ENCODE measurements around the gene BICD2. TPM values are rescaled to one million over a fixed set of nuclear protein-coding genes. Genes with fewer than 3 reads are reported as not detected.

BICD2 gene
- total and polyA plus RNA-seq, 5 experiments from 2014 or later: 5.9 to 29.1 (median 20.1) TPM

DNA sequence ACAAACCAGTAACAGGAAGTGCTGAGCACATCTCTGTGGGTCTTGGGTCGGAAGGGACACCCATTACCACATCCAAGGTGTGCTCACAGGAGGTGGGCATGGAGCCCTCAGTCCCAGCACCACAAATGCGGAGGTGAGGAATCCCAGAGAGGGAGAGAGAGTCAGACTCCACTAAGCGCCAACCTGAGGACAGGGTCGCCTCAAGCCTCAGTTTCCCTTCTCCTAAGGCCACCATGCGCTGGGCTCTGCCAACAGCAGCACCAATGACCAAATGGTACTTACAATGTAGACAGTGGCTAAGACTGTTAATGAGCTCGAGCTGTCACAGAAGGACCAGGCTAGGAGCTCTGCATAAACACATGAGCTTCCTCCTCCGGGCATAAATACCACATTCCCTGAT, 43.1 kb downstream of the BICD2 start:
- no peak overlapping the region for H3K4me3 Mint-ChIP-seq
- H3K4me1 Mint-ChIP-seq: peaks cover 8 to 39% (median 15%) of the 10 kb centered on the region in 4 donors
- H3K36me3 Mint-ChIP-seq: peaks cover 0 to 67% (median 6%) of the 10 kb centered on the region in 3 donors
- no peak for DNase-seq
- POLR2A ChIA-PET: no interaction called here
- no peak for ATAC-seq
- peak overlapping the region in 8 of 10 donors; percentile 9 to 78 (median 38) for H3K27ac Mint-ChIP-seq
- no peaks in the 10 kb centered on the region for H3K27me3 Mint-ChIP-seq
- no peaks in the 10 kb centered on the region for H3K9me3 Mint-ChIP-seq

DNA sequence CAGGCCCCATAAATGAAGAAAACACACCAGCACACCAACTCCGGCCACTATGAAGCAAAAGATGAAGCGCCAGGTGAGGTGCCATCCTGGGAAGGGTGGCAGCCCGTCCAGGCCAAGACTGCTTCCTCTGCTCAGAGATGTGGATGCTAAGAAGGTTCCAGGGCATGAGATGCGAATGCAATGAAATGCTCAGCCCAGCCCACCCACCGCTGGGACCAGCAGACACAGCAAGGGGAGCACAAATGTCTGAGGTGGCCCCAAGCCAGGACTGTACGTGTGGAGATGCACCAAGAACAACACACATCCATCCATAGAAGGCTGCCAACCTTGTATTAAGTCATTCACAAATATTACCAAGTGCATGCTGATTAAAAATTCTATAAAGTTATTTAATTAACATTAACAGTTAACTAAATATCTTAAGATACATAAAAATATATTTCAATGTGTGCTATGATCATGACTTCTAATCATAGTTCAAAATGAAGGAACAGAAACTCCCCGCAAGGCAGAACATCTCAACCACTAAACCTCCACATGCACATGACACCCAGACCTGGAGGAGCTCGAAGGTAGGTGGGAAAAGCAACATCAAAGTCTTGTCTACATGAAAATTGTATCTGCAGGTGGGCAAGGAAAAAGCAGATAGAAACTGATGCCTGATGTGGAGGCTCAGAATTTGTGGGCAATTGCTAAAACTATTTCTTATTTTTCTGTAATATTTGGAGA, 43.7 kb downstream of the BICD2 start:
- Mint-ChIP-seq H3K27ac (peak overlapping the region in 7 of 10 donors; percentile 8 to 81 (median 42)), H3K27me3 (no peaks in the 10 kb centered on the region), H3K36me3 (peaks cover 0 to 69% (median 6%) of the 10 kb centered on the region in 3 donors), H3K4me1 (peaks cover 8 to 35% (median 15%) of the 10 kb centered on the region in 4 donors), H3K9me3 (no peaks in the 10 kb centered on the region), H3K4me3 (peak overlapping the region in 1 of 10 donors; percentile 17)
- ATAC-seq (no peak), DNase-seq (no peak)
- POLR2A ChIA-PET: no interaction called here

DNA sequence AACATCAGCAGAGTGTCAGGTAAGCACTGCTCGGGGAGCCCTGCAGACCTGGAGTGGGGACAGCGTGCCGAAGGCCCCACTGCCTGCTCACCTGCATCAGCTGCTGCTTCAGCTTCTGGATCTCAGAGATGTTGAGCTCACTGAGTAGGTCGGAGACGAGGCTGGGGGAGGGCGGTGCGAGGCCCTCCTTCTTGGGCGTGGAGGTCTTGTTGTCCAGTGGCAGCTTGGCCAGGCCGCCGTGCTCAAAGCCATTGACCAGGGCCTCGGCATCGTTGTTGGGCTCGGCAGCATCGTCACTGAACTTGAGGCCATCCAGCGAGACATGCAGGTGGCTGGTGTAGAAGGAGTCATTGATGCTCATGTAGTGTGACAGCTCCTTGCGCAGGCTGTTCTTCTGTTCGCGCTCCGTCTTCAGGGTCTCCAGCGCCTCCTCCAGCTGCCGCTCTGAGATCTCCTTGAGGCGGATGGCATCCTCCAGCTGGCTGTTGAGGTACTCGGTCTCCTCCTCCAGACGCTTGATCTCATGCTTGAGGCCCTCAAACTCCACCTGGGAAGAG, 44.3 kb downstream of the BICD2 start:
- Mint-ChIP-seq H3K9me3 (no peaks in the 10 kb centered on the region), H3K27ac (peak overlapping the region in 4 of 10 donors; percentile 24 to 51 (median 41)), H3K4me1 (peaks cover 8 to 30% (median 11%) of the 10 kb centered on the region in 4 donors), H3K36me3 (peaks cover 0 to 69% (median 7%) of the 10 kb centered on the region in 3 donors), H3K4me3 (peak overlapping the region in 1 of 10 donors; percentile 17), H3K27me3 (no peaks in the 10 kb centered on the region)
- POLR2A ChIA-PET: no interaction called here
- DNase-seq (no peak), ATAC-seq (no peak)

DNA sequence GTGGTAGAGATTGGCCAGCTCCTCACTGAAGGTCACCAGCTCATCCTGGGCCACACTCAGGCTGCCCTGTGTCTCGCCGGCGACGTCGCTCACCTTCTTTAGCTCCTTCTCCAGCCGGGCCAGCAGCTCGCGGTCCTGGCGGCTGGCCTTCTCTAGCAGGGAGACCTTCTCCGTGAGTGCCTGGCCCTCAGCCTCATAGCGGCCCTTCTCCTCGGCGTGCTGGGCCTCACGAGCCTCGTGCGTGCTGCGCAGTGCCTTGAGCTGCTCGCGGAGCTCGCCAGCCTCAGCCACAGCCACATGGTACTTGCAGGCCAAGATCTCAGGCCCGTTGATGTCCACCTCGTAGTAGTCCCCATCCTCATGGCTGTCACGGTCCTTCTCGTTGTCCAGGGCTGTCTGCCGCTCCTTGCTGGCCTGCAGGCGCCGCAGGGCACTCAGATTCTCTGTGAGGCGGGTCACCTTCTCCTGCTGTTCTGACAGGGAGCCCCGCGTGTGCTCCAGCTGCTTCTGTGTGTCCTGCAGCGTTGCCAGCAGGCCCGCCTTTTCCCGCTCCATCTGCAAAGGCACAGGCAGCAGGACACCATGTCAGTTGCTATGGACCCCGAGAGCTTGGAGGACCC, 45.5 kb downstream of the BICD2 start:
- DNase-seq: no peak
- Mint-ChIP-seq H3K27me3 (no peaks in the 10 kb centered on the region), H3K27ac (peak overlapping the region in 2 of 10 donors; percentile 51 to 56), H3K4me3 (no peak overlapping the region), H3K36me3 (peaks cover 0 to 79% (median 17%) of the 10 kb centered on the region in 3 donors), H3K9me3 (no peaks in the 10 kb centered on the region), H3K4me1 (peaks cover 3 to 27% (median 8%) of the 10 kb centered on the region in 4 donors)
- ATAC-seq: no peak
- POLR2A ChIA-PET: interaction anchor here (0.6 kb wide), 1 partner anchor 309 kb away, joined by 3 read pairs; no protein-coding TSS in a partner anchor

DNA sequence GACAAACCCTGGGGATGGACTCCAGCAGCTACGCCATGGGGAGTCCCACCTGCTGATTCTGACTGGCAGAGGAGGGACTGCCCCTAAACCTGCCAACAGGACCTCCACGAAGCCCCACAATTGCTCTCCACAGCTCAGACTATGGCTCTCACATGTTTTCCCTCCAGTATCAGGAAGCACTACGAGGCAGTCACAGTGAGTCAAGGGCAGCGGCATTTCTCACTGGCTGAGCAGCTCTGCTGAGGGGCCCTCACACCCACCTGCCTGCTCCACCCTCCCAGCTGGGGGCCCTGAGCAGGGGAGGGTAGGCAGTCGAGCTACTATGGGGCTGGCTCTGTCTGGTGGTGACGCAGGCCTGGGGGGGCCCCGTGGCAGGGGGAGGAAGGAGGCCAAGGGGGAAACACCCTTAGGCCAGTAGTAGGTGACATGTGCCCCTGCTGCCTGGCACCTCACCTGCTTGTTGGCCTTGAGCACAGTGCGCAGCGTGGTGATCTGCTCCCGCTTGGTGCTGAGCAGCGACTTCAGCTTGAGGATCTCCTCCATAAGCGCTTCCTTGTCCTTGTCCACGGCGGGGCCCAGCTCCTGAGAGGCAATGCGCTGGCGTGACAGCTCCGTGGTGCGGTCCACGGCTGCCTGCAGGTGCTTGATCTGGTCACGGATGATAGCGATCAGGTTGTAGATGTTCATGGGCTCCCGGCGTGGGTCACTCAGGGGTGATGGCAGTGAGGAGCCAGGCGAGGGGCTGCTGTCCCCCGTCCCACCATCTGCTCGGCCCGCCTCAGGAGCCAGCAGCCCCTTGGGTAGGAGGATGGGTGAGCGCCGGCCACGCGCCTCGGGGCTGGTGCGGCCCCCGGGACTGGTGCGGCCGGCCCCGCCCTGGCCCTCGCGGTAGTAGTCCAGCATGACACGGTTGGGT, 46.3 kb downstream of the BICD2 start:
- peaks cover 3 to 28% (median 6%) of the 10 kb centered on the region in 4 donors for H3K4me1 Mint-ChIP-seq
- no peak overlapping the region for H3K4me3 Mint-ChIP-seq
- H3K27me3 Mint-ChIP-seq: no peaks in the 10 kb centered on the region
- DNase-seq (no peak), ATAC-seq (no peak)
- H3K27ac Mint-ChIP-seq: no peak overlapping the region
- no peaks in the 10 kb centered on the region for H3K9me3 Mint-ChIP-seq
- POLR2A ChIA-PET: interaction anchor here (0.6 to 1.9 kb wide), 3 partner anchors 32 to 73 kb away, joined by 3 to 8 read pairs (median 4); partner anchors contain the start of gene BICD2
- H3K36me3 Mint-ChIP-seq: peaks cover 0 to 83% (median 24%) of the 10 kb centered on the region in 3 donors

DNA sequence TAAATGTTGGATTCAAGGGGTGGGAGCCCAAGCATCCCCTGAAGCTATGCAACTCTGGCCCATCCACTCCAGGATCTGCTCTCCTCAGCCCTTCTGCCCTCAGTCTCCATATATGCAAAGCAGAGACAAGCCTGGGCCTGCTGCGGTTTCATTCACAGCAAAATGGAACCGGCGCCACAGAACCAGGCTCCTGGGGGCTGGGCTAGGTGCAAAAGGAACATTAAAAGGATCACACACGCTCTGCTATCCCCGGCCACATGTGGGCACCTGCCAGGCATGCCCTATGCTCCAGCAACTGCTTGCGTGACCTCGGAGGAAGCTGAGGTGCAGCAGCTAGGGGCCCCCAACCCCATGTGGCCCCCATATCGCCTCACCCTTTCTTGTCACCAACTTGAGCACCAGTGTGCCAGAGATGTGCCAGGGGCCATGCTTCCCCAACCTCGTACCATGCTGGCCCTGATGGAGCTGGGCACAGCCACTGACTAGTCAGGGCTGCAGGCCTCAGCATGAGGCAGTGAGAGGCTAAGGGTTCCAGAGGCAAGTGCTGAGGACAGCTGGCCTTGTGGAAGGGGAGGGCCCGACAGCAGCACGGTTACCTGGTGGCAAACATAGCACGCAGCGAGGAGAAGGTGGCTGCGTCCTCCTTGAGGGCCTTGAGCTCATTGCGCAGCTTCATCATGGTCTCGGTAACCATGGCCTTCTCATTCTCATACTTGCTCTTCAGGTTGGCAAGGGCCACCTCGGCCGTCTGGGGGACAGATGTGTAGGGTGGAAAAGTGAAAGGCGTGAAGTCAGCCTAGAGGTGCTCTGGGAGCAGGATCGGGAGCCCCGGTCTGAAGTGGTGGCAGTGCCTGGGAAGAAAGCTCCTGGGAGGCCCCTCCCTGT, 47.2 kb downstream of the BICD2 start:
- Mint-ChIP-seq H3K4me1 (peaks cover 7 to 34% (median 11%) of the 10 kb centered on the region in 4 donors), H3K9me3 (no peaks in the 10 kb centered on the region), H3K27ac (peak overlapping the region in 1 of 10 donors; percentile 20), H3K36me3 (peaks cover 0 to 82% (median 26%) of the 10 kb centered on the region in 3 donors), H3K27me3 (no peaks in the 10 kb centered on the region), H3K4me3 (no peak overlapping the region)
- POLR2A ChIA-PET: interaction anchor here (1.0 to 1.9 kb wide), 3 partner anchors 20 to 74 kb away, joined by 3 to 8 read pairs (median 4); partner anchors contain the start of gene BICD2
- ATAC-seq (no peak), DNase-seq (no peak)

DNA sequence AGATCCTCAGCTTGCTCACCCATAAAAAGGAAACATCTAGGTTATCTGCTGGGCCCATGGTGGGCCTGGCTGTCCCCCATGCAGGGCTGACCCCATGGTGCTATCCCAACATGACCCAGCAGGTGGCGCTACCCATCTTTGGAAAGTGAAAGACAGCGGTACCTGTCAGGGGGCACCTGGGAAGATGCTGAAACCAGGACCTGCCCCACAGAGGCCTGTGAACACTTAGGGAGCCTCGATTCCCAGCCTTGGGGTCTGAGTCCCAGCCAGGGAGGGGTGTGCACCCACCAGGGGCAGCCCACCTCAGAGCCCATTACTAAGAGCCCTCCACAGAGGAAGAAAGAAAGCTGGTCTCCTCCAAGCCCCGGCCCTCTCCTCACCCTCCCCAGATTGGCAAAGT, 48.1 kb downstream of the BICD2 start:
- no peak overlapping the region for H3K4me3 Mint-ChIP-seq
- H3K27me3 Mint-ChIP-seq: no peaks in the 10 kb centered on the region
- H3K9me3 Mint-ChIP-seq: no peaks in the 10 kb centered on the region
- DNase-seq: peak; percentile 63 to 90 (median 80)
- peak overlapping the region in 5 of 10 donors; percentile 5 to 60 (median 48) for H3K27ac Mint-ChIP-seq
- POLR2A ChIA-PET: interaction anchor here (1.0 to 1.9 kb wide), 2 partner anchors 21 to 48 kb away, joined by 3 to 8 read pairs; partner anchors contain the start of gene BICD2
- H3K4me1 Mint-ChIP-seq: peaks cover 12 to 35% (median 18%) of the 10 kb centered on the region in 4 donors
- peak; percentile 87 to 91 for ATAC-seq
- H3K36me3 Mint-ChIP-seq: peaks cover 0 to 82% (median 26%) of the 10 kb centered on the region in 3 donors

DNA sequence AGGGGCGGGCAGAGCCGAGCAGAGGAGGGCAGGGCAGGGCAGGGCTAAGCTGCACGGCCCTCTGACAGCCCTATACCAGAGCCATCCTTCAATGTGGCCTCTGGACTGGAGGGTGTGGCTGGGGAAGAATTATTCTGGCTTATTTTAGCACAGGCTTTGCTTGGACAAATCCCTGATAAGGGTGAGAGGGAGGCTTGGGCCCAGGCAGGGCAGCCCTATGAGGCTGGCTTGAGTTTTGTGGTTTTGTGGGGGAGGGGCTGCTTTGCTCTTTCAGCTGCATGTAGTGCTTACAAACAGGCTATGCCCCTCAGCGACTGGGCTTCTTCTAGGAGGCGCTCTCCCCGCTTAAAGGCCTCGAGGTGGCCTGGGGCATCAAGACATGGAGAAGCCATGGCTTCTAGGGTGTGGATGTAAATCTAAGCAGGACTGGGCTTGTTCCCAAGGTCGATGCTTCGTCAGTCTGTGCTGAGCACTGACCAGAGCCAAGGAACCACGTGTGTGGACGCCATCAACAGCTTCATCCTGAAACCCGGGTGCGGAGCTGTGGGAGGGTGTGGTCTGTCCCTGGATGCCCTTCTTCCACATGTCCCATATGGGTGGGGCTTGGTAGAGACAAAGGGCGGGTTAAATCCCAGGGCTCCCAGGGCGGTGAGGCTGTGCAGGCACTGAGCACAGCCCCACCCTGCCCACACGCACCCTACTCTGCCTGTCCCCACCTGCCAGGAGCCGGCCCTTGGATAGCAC, 49.0 kb downstream of the BICD2 start:
- Mint-ChIP-seq H3K36me3 (peaks cover 0 to 82% (median 28%) of the 10 kb centered on the region in 3 donors), H3K27ac (no peak overlapping the region), H3K9me3 (no peaks in the 10 kb centered on the region), H3K4me3 (no peak overlapping the region), H3K27me3 (no peaks in the 10 kb centered on the region), H3K4me1 (peaks cover 18 to 34% (median 25%) of the 10 kb centered on the region in 4 donors)
- DNase-seq: no peak
- no peak for ATAC-seq
- POLR2A ChIA-PET: interaction anchor here (1.6 kb wide), 1 partner anchor 73 kb away, joined by 3 read pairs; no protein-coding TSS in a partner anchor

DNA sequence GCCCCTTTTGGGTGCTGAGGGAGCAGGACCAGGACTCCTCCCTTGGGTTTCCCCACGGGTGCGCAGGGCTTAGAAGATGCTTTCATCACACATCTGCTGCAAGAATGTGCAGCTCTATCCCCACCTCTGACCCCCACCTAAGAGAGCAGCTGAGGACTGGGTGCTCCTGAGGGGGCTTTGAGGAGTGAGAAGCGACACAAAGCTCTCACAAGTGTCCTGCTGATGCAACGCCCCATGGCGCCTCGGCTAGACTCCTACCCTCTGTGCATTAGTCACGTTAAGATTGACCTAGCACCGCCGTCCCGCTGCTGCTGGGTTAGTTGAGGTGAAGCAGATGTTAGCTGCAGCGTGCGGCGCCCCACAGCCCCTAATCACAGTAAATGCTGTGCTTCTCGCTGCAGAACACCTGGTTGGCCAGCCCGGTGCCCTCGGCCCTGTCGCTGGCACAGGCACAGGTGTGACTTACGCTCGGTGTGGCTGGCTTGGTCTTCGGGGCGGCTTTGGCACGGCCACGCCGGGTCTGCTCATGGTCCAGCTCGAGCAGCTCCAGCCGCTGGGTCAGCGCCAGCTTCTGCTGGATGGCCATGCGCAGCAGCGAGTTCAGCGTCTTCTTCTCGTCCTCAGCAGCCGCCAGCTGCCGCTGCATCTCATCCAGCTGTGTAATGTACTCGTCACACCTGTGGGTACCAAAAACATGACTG, 49.7 kb downstream of the BICD2 start:
- no peak overlapping the region for H3K27ac Mint-ChIP-seq
- POLR2A ChIA-PET: interaction anchor here (1.6 kb wide), 1 partner anchor 74 kb away, joined by 3 read pairs; no protein-coding TSS in a partner anchor
- H3K4me1 Mint-ChIP-seq: peaks cover 18 to 28% (median 26%) of the 10 kb centered on the region in 4 donors
- H3K4me3 Mint-ChIP-seq: no peak overlapping the region
- ATAC-seq (no peak), DNase-seq (no peak)
- no peaks in the 10 kb centered on the region for H3K27me3 Mint-ChIP-seq
- no peaks in the 10 kb centered on the region for H3K9me3 Mint-ChIP-seq
- peaks cover 0 to 80% (median 26%) of the 10 kb centered on the region in 3 donors for H3K36me3 Mint-ChIP-seq

DNA sequence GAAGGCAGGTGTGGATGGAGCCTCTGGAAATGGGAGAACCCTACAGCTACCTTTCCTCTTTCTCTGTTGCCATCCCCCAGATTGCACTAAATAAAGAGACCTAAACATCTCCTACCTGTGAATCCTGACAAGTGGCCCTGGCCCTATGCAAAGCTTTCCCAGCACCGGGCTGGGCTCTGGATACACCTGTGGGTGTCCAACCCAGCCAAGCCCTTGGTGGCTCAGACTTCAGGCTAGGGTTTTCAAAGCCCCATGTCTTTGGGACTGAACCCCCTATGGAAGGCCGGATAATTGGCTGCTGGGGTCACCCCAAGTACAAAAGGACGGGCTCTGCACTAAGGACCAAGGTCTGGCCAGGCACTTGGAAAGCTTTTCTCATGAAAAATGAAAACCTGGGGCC, 50.6 kb downstream of the BICD2 start:
- POLR2A ChIA-PET: interaction anchor here (0.6 kb wide), 1 partner anchor 341 kb away, joined by 9 read pairs; no protein-coding TSS in a partner anchor
- no peak for DNase-seq
- ATAC-seq: no peak
- Mint-ChIP-seq H3K36me3 (peaks cover 0 to 73% (median 27%) of the 10 kb centered on the region in 3 donors), H3K27me3 (no peaks in the 10 kb centered on the region), H3K4me3 (no peak overlapping the region), H3K4me1 (peaks cover 18 to 29% (median 27%) of the 10 kb centered on the region in 4 donors), H3K27ac (peak overlapping the region in 3 of 10 donors; percentile 35 to 77 (median 59)), H3K9me3 (no peaks in the 10 kb centered on the region)

Data from naive thymus-derived CD8-positive, alpha-beta T cell (primary cell).